CD14-positive monocyte (primary cell): Measurements from ENCODE around the gene KCNK3. TPM values are rescaled to one million over a fixed set of nuclear protein-coding genes. Genes with fewer than 3 reads are reported as not detected.

ENCODE experiments used
- DNase-seq, 3 donors: peaks; one replicate each; pipeline ENCODE4 v3.0.0-alpha.2; 2011 to 2022
- H2AFZ ChIP-seq: 2 replicates; pipeline ENCODE4 v1.6.0; 2012; ENCODE audit warnings: mild to moderate bottlenecking, low read depth, low read length, inconsistent platforms; ENCODE audit not compliant: insufficient read depth, poor library complexity, severe bottlenecking
- H3K27ac ChIP-seq, 2 donors: 1 replicate in 1 of 2; 2 replicates in 1 of 2; pipeline ENCODE4 v1.5.1; 2012 to 2013; ENCODE audit warnings: low read length in 2 of 2, control low read depth in 1 of 2, inconsistent platforms in 1 of 2, low read depth in 1 of 2, mild to moderate bottlenecking in 1 of 2
- H3K27me3 ChIP-seq, 2 donors: one replicate each; pipeline versions ENCODE4 v1.6.0 to v1.6.1; 2011 to 2013; ENCODE audit warnings: low read length in 2 of 2; ENCODE audit not compliant: control insufficient read depth in 2 of 2, insufficient read depth in 2 of 2
- H3K36me3 ChIP-seq, 2 donors: replicated peaks in 1 of 2; 1 replicate in 1 of 2; 2 replicates in 1 of 2; pipeline versions ENCODE4 v1.5.1 to v1.6.1; 2012 to 2013; ENCODE audit warnings: low read length in 2 of 2, control low read depth in 1 of 2, inconsistent platforms in 1 of 2, mild to moderate bottlenecking in 1 of 2; ENCODE audit not compliant: insufficient read depth in 2 of 2, control insufficient read depth in 1 of 2
- H3K4me1 ChIP-seq, 2 donors: 1 replicate in 1 of 2; 2 replicates in 1 of 2; pipeline versions ENCODE4 v1.5.1 to v1.6.1; 2012 to 2013; ENCODE audit warnings: low read length in 2 of 2, control low read depth in 1 of 2, inconsistent platforms in 1 of 2, mild to moderate bottlenecking in 1 of 2, moderate library complexity in 1 of 2; ENCODE audit not compliant: insufficient read depth in 2 of 2, control insufficient read depth in 1 of 2
- H3K4me2 ChIP-seq: replicated peaks from 2 replicates; pipeline ENCODE3; 2012; ENCODE audit warnings: low read length, moderate library complexity, mild to moderate bottlenecking; ENCODE audit not compliant: poor library complexity, severe bottlenecking; ENCODE audit errors: extremely low read depth
- H3K4me3 ChIP-seq, 3 experiments: fragments of 200-600 bp in 1 of 3; sonication (generic) in 1 of 3; replicated peaks in 1 of 3; 1 replicate in 2 of 3; 2 replicates in 1 of 3; pipeline ENCODE4 v1.5.1; 2011 to 2013; ENCODE audit warnings: low read length in 3 of 3, mild to moderate bottlenecking in 3 of 3, control low read depth in 2 of 3, low read depth in 2 of 3, inconsistent platforms in 1 of 3, moderate library complexity in 1 of 3
- H3K79me2 ChIP-seq: 2 replicates; pipeline ENCODE4 v1.6.0; 2012; ENCODE audit warnings: mild to moderate bottlenecking, control low read depth, inconsistent platforms, low read length, moderate library complexity; ENCODE audit not compliant: insufficient read depth
- H3K9ac ChIP-seq: 2 replicates; pipeline ENCODE4 v1.6.0; 2017; ENCODE audit warnings: low read length, mild to moderate bottlenecking; ENCODE audit not compliant: insufficient read depth, poor library complexity, severe bottlenecking
- H3K9me3 ChIP-seq, 2 donors: replicated peaks in 1 of 2; 1 replicate in 1 of 2; 2 replicates in 1 of 2; pipeline versions ENCODE4 v1.5.1 to v1.6.1; 2012 to 2013; ENCODE audit warnings: low read length in 2 of 2, control low read depth in 1 of 2; ENCODE audit not compliant: control insufficient read depth in 1 of 2, insufficient read depth in 1 of 2
- H4K20me1 ChIP-seq: 2 replicates; pipeline ENCODE4 v1.6.0; 2012; ENCODE audit warnings: mild to moderate bottlenecking, low read length, control low read depth, moderate library complexity; ENCODE audit not compliant: insufficient read depth
- H3K27ac Mint-ChIP-seq, 7 donors: one replicate each; pipeline ENCODE4 v1.8.0; 2020; ENCODE audit warnings: mild to moderate bottlenecking in 7 of 7, mixed read lengths in 7 of 7, moderate library complexity in 6 of 7, inconsistent platforms in 2 of 7
- H3K27me3 Mint-ChIP-seq, 3 donors: one replicate each; pipeline ENCODE4 v1.8.0; 2021 to 2022; ENCODE audit warnings: low read depth in 3 of 3, mild to moderate bottlenecking in 3 of 3, mixed read lengths in 3 of 3, moderate library complexity in 3 of 3, inconsistent platforms in 1 of 3
- H3K36me3 Mint-ChIP-seq, 2 donors: one replicate each; pipeline ENCODE4 v1.8.0; 2020; ENCODE audit warnings: mixed read lengths in 2 of 2, inconsistent platforms in 1 of 2, mild to moderate bottlenecking in 1 of 2
- H3K4me1 Mint-ChIP-seq: one replicate; pipeline ENCODE4 v1.8.0; 2020; ENCODE audit warnings: mild to moderate bottlenecking, mixed read lengths
- H3K4me3 Mint-ChIP-seq, 2 donors: one replicate each; pipeline ENCODE4 v1.8.0; 2020; ENCODE audit warnings: mild to moderate bottlenecking in 2 of 2, mixed read lengths in 2 of 2, moderate library complexity in 1 of 2
- H3K9me3 Mint-ChIP-seq, 7 donors: one replicate each; pipeline ENCODE4 v1.8.0; 2020 to 2022; ENCODE audit warnings: mixed read lengths in 7 of 7, mild to moderate bottlenecking in 6 of 7, moderate library complexity in 6 of 7, inconsistent platforms in 2 of 7
- WGBS: methylation state at CpG from one replicate; pipeline ENCODE4 v1.1.5; 2013; ENCODE audit warnings: missing lambda C conversion rate; ENCODE audit not compliant: insufficient coverage; 5-methylcytosine and 5-hydroxymethylcytosine counted together
- intact Hi-C, 2 donors: fragments of 100-400 bp; cut with micrococcal nuclease; formaldehyde crosslinking; loops; one replicate each; pipeline versions ENCODE4 v1.15.0 to v1.15.1; 2023
- polyA plus RNA-seq, 3 donors: library from polyadenylated mRNA; depleted of rRNA in 1 of 3; unstranded in 2 of 3; stranded (reverse) in 1 of 3; fragments of 300-500 nt in 2 of 3; fragments of >200 nt in 1 of 3; fragmentation: Illumina TruSeq in 2 of 3; gene quantifications; 1 replicate in 2 of 3; 2 replicates in 1 of 3; pipeline ENCODE4 v1.2.3, GENCODE V29; 2012 to 2021
- TF ChIP-seq, protein P1 (sequence below): fragments of 200-600 bp; IDR thresholded peaks from one replicate; pipeline ENCODE4 v1.8.0; 2022; ENCODE audit warnings: antibody characterized with exemption, mild to moderate bottlenecking

KCNK3 gene
- polyA plus RNA-seq, 3 donors: not detected

DNA sequence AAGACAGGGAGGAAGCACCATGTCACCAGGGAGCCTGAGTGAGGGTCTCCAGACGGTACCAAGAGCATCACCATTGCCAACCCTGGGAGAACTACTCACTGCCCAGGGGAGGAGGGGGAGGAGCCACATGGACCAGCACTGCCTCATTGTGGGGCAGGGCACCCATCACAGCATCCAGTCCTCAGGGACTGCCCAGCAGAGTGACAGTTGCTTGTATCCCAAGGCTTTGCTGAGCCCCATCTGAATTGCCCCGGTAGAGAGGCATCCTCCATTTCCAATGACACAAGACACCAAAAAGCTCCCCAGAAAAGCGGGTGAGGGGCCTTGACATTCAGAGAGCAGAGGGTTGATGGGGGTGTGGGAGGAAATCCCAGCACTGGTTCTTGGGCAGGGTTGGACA is 44.5 kb upstream of the KCNK3 start:
- TF ChIP-seq, protein P1, sequence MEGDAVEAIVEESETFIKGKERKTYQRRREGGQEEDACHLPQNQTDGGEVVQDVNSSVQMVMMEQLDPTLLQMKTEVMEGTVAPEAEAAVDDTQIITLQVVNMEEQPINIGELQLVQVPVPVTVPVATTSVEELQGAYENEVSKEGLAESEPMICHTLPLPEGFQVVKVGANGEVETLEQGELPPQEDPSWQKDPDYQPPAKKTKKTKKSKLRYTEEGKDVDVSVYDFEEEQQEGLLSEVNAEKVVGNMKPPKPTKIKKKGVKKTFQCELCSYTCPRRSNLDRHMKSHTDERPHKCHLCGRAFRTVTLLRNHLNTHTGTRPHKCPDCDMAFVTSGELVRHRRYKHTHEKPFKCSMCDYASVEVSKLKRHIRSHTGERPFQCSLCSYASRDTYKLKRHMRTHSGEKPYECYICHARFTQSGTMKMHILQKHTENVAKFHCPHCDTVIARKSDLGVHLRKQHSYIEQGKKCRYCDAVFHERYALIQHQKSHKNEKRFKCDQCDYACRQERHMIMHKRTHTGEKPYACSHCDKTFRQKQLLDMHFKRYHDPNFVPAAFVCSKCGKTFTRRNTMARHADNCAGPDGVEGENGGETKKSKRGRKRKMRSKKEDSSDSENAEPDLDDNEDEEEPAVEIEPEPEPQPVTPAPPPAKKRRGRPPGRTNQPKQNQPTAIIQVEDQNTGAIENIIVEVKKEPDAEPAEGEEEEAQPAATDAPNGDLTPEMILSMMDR: no peak
- intact Hi-C loops: no loop called here
- no peak overlapping the region for H3K27ac Mint-ChIP-seq
- Histone ChIP-seq H3K36me3 (no peaks in the 10 kb centered on the region), H3K79me2 (no peaks in the 10 kb centered on the region), H3K4me1 (no peaks in the 10 kb centered on the region), H3K27ac (no peak overlapping the region), H3K27me3 (peaks cover 0 to 7% of the 10 kb centered on the region in 2 donors), H3K4me2 (no peak overlapping the region), H2AFZ (no peak overlapping the region), H3K9me3 (no peaks in the 10 kb centered on the region), H3K9ac (no peak overlapping the region), H4K20me1 (no peaks in the 10 kb centered on the region), H3K4me3 (no peak overlapping the region)
- H3K36me3 Mint-ChIP-seq: no peaks in the 10 kb centered on the region
- peaks cover 4% of the 10 kb centered on the region for H3K4me1 Mint-ChIP-seq
- H3K9me3 Mint-ChIP-seq: no peaks in the 10 kb centered on the region
- H3K27me3 Mint-ChIP-seq: peaks cover 13 to 31% (median 17%) of the 10 kb centered on the region in 3 donors
- no peak for DNase-seq
- no peak overlapping the region for H3K4me3 Mint-ChIP-seq
- WGBS: 60% methylated on average over 1 of the region's 3 CpGs

DNA sequence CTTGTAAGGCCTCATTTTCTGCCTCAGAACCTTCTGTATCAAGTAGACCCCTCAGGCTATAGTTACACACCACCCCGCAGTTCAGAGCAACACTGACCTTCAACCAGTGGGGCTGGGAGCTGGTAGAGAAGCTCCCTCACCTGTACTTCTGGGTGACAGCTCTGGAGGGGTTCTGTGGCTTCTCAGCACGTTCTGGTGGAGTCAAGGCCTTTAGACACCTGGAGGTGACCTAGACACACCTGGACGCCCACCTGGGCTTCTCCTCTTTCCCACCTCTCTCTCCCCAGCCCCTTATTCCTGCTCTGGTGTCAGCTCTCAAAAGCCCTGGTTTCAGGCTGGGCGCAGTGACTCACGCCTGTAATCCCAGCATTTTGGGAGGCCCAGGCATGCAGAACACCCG is 44.0 kb upstream of the KCNK3 start:
- H3K4me1 Mint-ChIP-seq: peaks cover 4% of the 10 kb centered on the region
- H4K20me1 ChIP-seq: no peaks in the 10 kb centered on the region
- H3K27me3 Mint-ChIP-seq: peaks cover 13 to 26% (median 20%) of the 10 kb centered on the region in 3 donors
- H3K79me2 ChIP-seq: no peaks in the 10 kb centered on the region
- no peaks in the 10 kb centered on the region for H3K9me3 ChIP-seq
- peaks cover 0 to 7% of the 10 kb centered on the region in 2 donors for H3K27me3 ChIP-seq
- no peaks in the 10 kb centered on the region for H3K36me3 ChIP-seq
- WGBS: 81% methylated on average over 6 of the region's 6 CpGs
- no peak overlapping the region for H3K27ac Mint-ChIP-seq
- no peak overlapping the region for H3K4me3 Mint-ChIP-seq
- no peak overlapping the region for H3K4me3 ChIP-seq
- H3K36me3 Mint-ChIP-seq: no peaks in the 10 kb centered on the region
- H3K9me3 Mint-ChIP-seq: no peaks in the 10 kb centered on the region
- H3K9ac ChIP-seq: no peak overlapping the region
- H3K4me1 ChIP-seq: no peaks in the 10 kb centered on the region
- no peak overlapping the region for H3K27ac ChIP-seq
- intact Hi-C loops: no loop called here
- TF ChIP-seq, protein P1: no peak
- DNase-seq: no peak
- H2AFZ ChIP-seq: no peak overlapping the region
- no peak overlapping the region for H3K4me2 ChIP-seq
